Measurements from ENCODE around the gene ADSS1. TPM values are rescaled to one million over a fixed set of nuclear protein-coding genes. Genes with fewer than 3 reads are reported as not detected.

ADSS1 gene
- total and polyA plus RNA-seq, 2 donors: 5.4 to 8.4 TPM

DNA sequence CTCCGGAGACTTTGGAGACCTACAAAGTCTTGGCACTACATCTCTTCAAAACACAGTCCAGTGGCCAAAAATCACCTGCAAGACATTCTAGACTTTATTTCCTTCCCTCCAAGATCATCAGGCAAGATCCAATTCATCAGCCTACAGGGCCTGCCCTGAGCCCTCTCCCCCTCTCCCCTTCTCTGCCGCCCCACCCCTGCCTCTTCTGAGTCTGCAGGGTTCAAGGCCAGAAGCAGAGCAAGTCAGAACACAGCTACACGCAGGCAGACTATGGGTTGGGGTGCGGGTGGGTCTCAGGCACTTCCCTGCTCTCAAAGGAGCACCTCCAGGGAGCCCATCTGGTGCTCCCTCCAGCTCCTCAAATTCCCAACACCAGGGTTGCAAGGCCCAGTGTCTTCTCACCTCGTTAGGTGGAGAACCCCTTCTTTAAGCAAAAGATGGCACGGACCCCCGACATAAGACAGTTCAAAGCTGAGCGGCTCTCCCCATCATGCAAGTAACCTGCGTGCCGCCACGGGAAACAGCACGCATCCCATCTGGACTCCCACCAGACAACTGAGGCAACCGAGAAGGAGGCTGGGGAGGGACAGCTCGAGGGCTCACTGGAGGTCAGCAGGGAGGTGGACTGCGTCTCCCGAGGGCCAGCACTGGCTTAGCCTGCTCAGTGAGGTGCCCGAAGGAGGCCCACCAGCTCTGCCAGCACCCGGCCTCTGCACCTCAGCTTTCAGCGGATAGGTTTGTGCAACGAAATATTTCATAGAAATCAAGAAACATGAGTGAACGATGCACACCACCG, 40.2 kb upstream of the ADSS1 start:
- H3K4me1 ChIP-seq (ENCODE audit: insufficient read depth): peaks cover 2% of the 10 kb centered on the region
- 87% methylated on average over 22 of the region's 22 CpGs for WGBS
- no peak for DNase-seq (ENCODE audit: extremely low spot score)
- H3K36me3 ChIP-seq (ENCODE audit: insufficient read depth): no peaks in the 10 kb centered on the region
- H3K27ac ChIP-seq (ENCODE audit: low read depth): no peak overlapping the region
- no peak overlapping the region for H3K4me3 ChIP-seq (ENCODE audit: low read depth, low read length)

DNA sequence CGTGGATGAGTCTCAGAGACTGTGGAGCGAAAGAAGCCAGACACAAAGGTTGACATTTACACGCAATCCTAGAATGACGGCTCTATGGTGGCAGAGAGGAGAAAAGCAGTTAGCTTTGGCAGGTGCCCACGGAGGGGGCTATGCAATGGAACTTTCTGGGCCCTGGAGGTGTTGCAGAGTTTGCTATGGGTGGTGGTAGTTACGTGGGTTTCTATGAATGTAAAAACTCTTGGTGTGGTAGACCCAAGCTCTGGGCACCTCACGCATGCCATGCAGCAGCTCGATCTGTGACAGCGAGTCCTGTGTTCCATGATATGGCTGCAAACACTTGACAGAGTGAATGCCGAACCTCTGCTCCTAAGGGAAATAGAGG, 39.6 kb upstream of the ADSS1 start:
- Histone ChIP-seq H3K36me3 (ENCODE audit: insufficient read depth) (no peaks in the 10 kb centered on the region), H3K27ac (ENCODE audit: low read depth) (no peak overlapping the region), H3K4me1 (ENCODE audit: insufficient read depth) (peaks cover 2% of the 10 kb centered on the region), H3K4me3 (ENCODE audit: low read depth, low read length) (no peak overlapping the region)
- 94% methylated on average over 10 of the region's 10 CpGs for WGBS
- DNase-seq (ENCODE audit: extremely low spot score): no peak

DNA sequence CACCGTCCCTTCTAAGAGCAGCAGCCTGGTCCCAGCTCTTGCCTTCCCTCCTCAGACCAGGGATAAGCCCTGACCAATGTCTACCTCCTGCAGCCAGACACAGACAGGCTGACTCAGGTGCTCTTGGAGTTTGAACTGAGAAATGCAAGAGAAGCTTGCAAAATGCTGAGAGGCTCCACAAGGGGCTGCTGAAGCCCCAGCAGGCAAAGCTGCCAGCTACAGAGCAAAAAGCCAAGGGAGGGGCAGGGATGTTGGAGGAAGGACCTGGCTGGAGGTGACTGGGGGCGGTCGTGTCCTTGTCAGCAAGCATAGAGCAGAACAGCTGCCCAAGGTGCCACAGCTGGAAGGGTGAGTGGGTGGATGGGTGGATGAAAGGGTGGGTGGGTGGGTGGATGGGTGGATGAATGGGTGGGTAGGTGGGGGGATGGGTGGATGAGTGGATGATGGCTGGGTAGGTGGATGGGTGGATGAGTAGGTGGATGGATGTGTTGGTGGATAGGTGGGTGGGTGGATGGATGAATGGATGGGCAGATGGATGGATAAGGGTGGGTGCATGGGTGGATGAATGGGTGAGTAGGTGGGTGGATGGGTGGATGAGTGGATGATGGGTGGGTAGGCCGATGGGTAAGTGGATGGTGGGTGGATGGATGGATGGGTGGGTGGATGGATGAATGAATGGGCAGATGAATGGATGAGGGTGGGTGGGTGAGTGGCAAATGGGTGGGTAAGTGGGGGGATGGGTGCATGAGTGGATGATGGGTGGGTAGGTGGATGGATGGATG, 38.6 kb upstream of the ADSS1 start:
- no peak for DNase-seq (ENCODE audit: extremely low spot score)
- Histone ChIP-seq H3K4me1 (ENCODE audit: insufficient read depth) (peaks cover 4% of the 10 kb centered on the region), H3K27ac (ENCODE audit: low read depth) (no peak overlapping the region), H3K4me3 (ENCODE audit: low read depth, low read length) (no peak overlapping the region), H3K36me3 (ENCODE audit: insufficient read depth) (no peaks in the 10 kb centered on the region)
- 79% methylated on average over 4 of the region's 4 CpGs for WGBS

GRCh38 chr14:104685998-104686610, 37.9 kb upstream of the ADSS1 start:
- Histone ChIP-seq H3K4me1 (ENCODE audit: insufficient read depth) (peaks cover 2% of the 10 kb centered on the region), H3K4me3 (ENCODE audit: low read depth, low read length) (no peak overlapping the region), H3K36me3 (ENCODE audit: insufficient read depth) (no peaks in the 10 kb centered on the region), H3K27ac (ENCODE audit: low read depth) (no peak overlapping the region)
- no peak for DNase-seq (ENCODE audit: extremely low spot score)
- WGBS: 98% methylated on average over 2 of the region's 2 CpGs

DNA sequence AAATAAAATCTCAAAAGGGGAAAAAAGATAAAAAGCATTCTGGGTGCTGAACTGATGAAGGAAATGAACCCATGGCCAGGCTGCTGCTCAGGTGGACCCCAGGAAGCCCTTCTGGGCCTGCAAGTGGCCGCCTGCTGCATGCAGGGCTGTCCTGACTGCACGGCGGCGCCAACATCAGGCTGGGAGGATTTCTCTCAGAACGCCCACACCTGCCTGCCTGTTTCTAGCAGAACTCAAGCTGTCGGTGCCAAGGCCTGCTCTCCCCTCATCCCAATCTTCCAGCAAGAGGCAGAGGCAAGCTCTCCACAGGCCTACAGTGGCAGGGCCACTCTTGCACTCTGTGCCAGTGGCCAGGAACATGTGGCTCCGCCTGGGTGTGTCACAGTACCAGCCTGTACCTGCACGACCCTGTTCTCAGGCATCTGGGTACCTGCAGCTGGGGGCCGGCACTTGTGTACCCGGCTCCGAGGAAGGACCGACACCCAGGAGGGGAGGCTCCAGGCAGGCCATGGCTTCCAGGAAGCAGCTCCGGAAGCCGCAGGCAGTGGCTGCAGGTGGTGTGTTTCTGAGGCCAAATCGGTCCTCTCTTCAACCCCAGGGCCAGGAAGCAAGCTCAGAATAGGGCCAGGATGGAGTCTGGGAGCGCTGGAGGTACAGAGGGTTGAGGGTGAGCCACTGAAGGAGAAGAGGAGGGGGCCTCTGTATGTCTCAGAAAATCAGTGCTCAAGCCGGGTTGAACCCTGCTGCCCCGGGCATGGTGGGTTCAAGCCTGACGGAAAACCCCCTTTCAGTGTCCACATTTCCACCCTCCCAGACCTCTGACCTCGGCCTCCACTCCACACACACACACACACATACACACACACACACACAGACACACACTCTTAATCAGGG, 37.2 kb upstream of the ADSS1 start:
- H3K4me3 ChIP-seq (ENCODE audit: low read depth, low read length): no peak overlapping the region
- peak overlapping the region; percentile 14 for H3K27ac ChIP-seq (ENCODE audit: low read depth)
- H3K36me3 ChIP-seq (ENCODE audit: insufficient read depth): no peaks in the 10 kb centered on the region
- WGBS: 78% methylated on average over 20 of the region's 20 CpGs
- H3K4me1 ChIP-seq (ENCODE audit: insufficient read depth): peaks cover 2% of the 10 kb centered on the region
- no peak for DNase-seq (ENCODE audit: extremely low spot score)

- 42% methylated on average over 31 of the region's 31 CpGs for WGBS
- no peak for DNase-seq (ENCODE audit: extremely low spot score)
- H3K27ac ChIP-seq (ENCODE audit: low read depth): peak overlapping the region; percentile 64
- no peak overlapping the region for H3K4me3 ChIP-seq (ENCODE audit: low read depth, low read length)
- no peaks in the 10 kb centered on the region for H3K36me3 ChIP-seq (ENCODE audit: insufficient read depth)
- peaks cover 2% of the 10 kb centered on the region for H3K4me1 ChIP-seq (ENCODE audit: insufficient read depth)
Observed at GRCh38 chr14:104687601-104688504, 36.2 kb upstream of the ADSS1 start.

DNA sequence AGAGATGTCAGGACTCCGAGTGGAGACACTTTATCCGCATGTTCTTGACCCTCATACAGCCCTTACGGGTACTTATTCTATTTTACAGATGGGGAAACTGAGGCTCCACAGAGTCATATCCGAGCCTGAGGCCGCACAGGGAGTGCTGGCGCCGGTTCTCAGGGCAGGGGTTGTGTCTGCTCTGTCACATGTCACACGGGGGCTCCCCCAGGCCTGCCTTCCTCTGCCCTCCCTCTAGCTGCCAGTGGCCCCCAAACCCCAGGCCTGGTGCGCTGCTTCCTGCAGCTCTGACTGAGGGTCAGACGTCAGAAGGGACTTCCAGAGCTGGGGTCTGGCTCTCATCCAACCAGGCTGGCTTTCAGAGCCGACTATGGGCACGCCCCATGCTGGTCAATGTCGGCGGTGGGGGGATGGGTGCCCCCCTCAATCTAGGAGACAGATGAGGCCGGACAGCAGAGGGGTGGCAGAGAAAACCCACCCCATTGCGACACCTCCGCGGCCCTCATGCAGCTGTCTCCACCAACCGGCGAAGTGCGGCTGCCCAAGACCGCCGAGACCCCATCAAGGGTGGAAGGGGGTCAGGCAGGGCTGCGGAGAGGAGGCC, 35.4 kb upstream of the ADSS1 start:
- 39% methylated on average over 24 of the region's 24 CpGs for WGBS
- Histone ChIP-seq H3K4me1 (ENCODE audit: insufficient read depth) (peaks cover 2% of the 10 kb centered on the region), H3K36me3 (ENCODE audit: insufficient read depth) (no peaks in the 10 kb centered on the region), H3K4me3 (ENCODE audit: low read depth, low read length) (no peak overlapping the region), H3K27ac (ENCODE audit: low read depth) (peak overlapping the region; percentile 64)
- no peak for DNase-seq (ENCODE audit: extremely low spot score)

GRCh38 chr14:104689109-104689880, 34.7 kb upstream of the ADSS1 start, which contains the start of gene INF2:
INF2 (plus strand) TSS chr14:104689618; CDS start chr14:104701366, 11,748 bp downstream.
- Histone ChIP-seq H3K27ac (ENCODE audit: low read depth) (peak within 1 kb of the TSS; percentile 63), H3K4me3 (ENCODE audit: low read depth, low read length) (peak within 1 kb of the TSS; percentile 83), H3K36me3 (ENCODE audit: insufficient read depth) (no peaks in the 10 kb centered on the region), H3K4me1 (ENCODE audit: insufficient read depth) (peaks cover 2% of the 10 kb centered on the region)
- no peak for DNase-seq (ENCODE audit: extremely low spot score)
- WGBS: 2% methylated on average over 70 of the region's 76 CpGs

GRCh38 chr14:104689881-104690711, 33.9 kb upstream of the ADSS1 start:
- no peak for DNase-seq (ENCODE audit: extremely low spot score)
- peak overlapping the region; percentile 63 for H3K27ac ChIP-seq (ENCODE audit: low read depth)
- no peaks in the 10 kb centered on the region for H3K36me3 ChIP-seq (ENCODE audit: insufficient read depth)
- H3K4me1 ChIP-seq (ENCODE audit: insufficient read depth): peaks cover 2% of the 10 kb centered on the region
- peak overlapping the region; percentile 83 for H3K4me3 ChIP-seq (ENCODE audit: low read depth, low read length)
- WGBS: 5% methylated on average over 50 of the region's 50 CpGs

GRCh38 chr14:104690861-104691455, 33.1 kb upstream of the ADSS1 start:
- H3K27ac ChIP-seq (ENCODE audit: low read depth): no peak overlapping the region
- H3K36me3 ChIP-seq (ENCODE audit: insufficient read depth): no peaks in the 10 kb centered on the region
- no peak for DNase-seq (ENCODE audit: extremely low spot score)
- 78% methylated on average over 16 of the region's 16 CpGs for WGBS
- peak overlapping the region; percentile 83 for H3K4me3 ChIP-seq (ENCODE audit: low read depth, low read length)
- H3K4me1 ChIP-seq (ENCODE audit: insufficient read depth): peaks cover 2% of the 10 kb centered on the region

Measured in urinary bladder (tissue), 4 donors.